Measurements from ENCODE around the gene SCFD1.

- TF ChIP-seq POLR2A (IDR thresholded peaks at IDR 0.05) (no peak), CTCF (IDR thresholded peaks at IDR 0.05) (no peak)
Observed at GRCh38 chr14:30587141-30587540, 35.0 kb upstream of the SCFD1 start.
